GM23338 (cell line): Measurements from ENCODE around the gene FAM174A. TPM values are rescaled to one million over a fixed set of nuclear protein-coding genes. Genes with fewer than 3 reads are reported as not detected.
A peak's percentile ranks its signal among the peaks of the same experiment; 100 is the strongest.

Source experiments
- ATAC-seq: fragments of 200-7000 bp; cut with Tn5 transposase; 3 replicates; pipeline ENCODE4 v1.9.1; 2020
- DNase-seq: peaks from one replicate; pipeline ENCODE4 v3.0.0-alpha.2; 2015; ENCODE audit warnings: low spot score
- H2AFZ ChIP-seq: fragments of 200-600 bp; sonication (generic); 2 replicates; pipeline ENCODE4 v1.8.0; 2016; ENCODE audit warnings: antibody characterized with exemption, mild to moderate bottlenecking, moderate library complexity
- H3F3A ChIP-seq: fragments of 200-600 bp; sonication (generic); replicated peaks from 2 replicates; pipeline ENCODE4 v1.8.0; 2017; ENCODE audit warnings: antibody characterized with exemption, mixed run types, low read depth
- H3K27ac ChIP-seq: fragments of 200-600 bp; sonication (generic); 2 replicates; pipeline ENCODE4 v1.6.1; 2016; ENCODE audit warnings: low read depth
- H3K27me3 ChIP-seq: fragments of 200-600 bp; sonication (generic); 2 replicates; pipeline ENCODE4 v1.8.0; 2016; ENCODE audit warnings: mild to moderate bottlenecking, mixed run types, moderate library complexity; ENCODE audit not compliant: insufficient read depth
- H3K36me3 ChIP-seq: fragments of 200-600 bp; sonication (generic); 2 replicates; pipeline ENCODE4 v1.8.0; 2016; ENCODE audit warnings: mild to moderate bottlenecking; ENCODE audit not compliant: insufficient read depth
- H3K4me1 ChIP-seq: fragments of 200-600 bp; sonication (generic); 2 replicates; pipeline ENCODE4 v1.8.0; 2016; ENCODE audit warnings: mild to moderate bottlenecking, moderate library complexity; ENCODE audit not compliant: insufficient read depth
- H3K4me2 ChIP-seq: fragments of 200-600 bp; sonication (generic); 2 replicates; pipeline ENCODE4 v1.7.1; 2017; ENCODE audit warnings: mixed run types
- H3K4me3 ChIP-seq: fragments of 200-600 bp; sonication (generic); 2 replicates; pipeline ENCODE4 v1.6.1; 2016; ENCODE audit warnings: mixed run types
- H3K79me2 ChIP-seq: fragments of 200-600 bp; sonication (generic); replicated peaks from 2 replicates; pipeline ENCODE4 v1.8.0; 2017; ENCODE audit warnings: mild to moderate bottlenecking; ENCODE audit not compliant: insufficient read depth
- H3K9me2 ChIP-seq: fragments of 200-600 bp; sonication (generic); 2 replicates; pipeline ENCODE4 v1.8.0; 2017; ENCODE audit not compliant: insufficient read depth
- H4K20me1 ChIP-seq: fragments of 200-600 bp; sonication (generic); replicated peaks from 2 replicates; pipeline ENCODE4 v1.8.0; 2017; ENCODE audit warnings: mild to moderate bottlenecking; ENCODE audit not compliant: insufficient read depth
- H3K27ac Mint-ChIP-seq: 2 replicates; pipeline ENCODE4 v1.8.0; 2020; ENCODE audit warnings: inconsistent platforms, mild to moderate bottlenecking, moderate library complexity, mixed read lengths
- H3K27me3 Mint-ChIP-seq: 3 replicates; pipeline ENCODE4 v1.8.0; 2022; ENCODE audit warnings: low read depth, mild to moderate bottlenecking, moderate library complexity, mixed read lengths, inconsistent platforms; ENCODE audit not compliant: insufficient read depth, poor library complexity
- H3K36me3 Mint-ChIP-seq: 3 replicates; pipeline ENCODE4 v1.8.0; 2021; ENCODE audit warnings: low read depth, mild to moderate bottlenecking, inconsistent platforms, moderate library complexity, mixed read lengths
- H3K4me1 Mint-ChIP-seq: 3 replicates; pipeline ENCODE4 v1.8.0; 2020; ENCODE audit warnings: mild to moderate bottlenecking, inconsistent platforms, mixed read lengths
- H3K4me3 Mint-ChIP-seq: 3 replicates; pipeline ENCODE4 v1.8.0; 2021; ENCODE audit warnings: moderate library complexity, mild to moderate bottlenecking, inconsistent platforms, mixed read lengths
- H3K9me3 Mint-ChIP-seq: 3 replicates; pipeline ENCODE4 v1.8.0; 2020; ENCODE audit warnings: moderate library complexity, mild to moderate bottlenecking, inconsistent platforms, mixed read lengths
- CREB1 ChIP-seq: fragments of 250-450 bp; sonication (Bioruptor Pico); IDR thresholded peaks from 2 replicates; pipeline ENCODE4 v1.5.0; 2020; ENCODE audit warnings: low read depth, mild to moderate bottlenecking, moderate library complexity
- CTCF ChIP-seq, 2 experiments: fragments of 200-600 bp in 1 of 2; sonication (generic) in 1 of 2; conservative IDR thresholded peaks; 2 replicates each; pipeline versions ENCODE4 v1.5.1 to v1.6.1; 2016 to 2017; ENCODE audit warnings: antibody characterized with exemption in 2 of 2, low read depth in 2 of 2, mild to moderate bottlenecking in 2 of 2, moderate library complexity in 1 of 2
- EZH2 ChIP-seq: fragments of 200-600 bp; sonication (generic); IDR thresholded peaks from one replicate; pipeline ENCODE4 v1.8.0; 2017; ENCODE audit warnings: antibody characterized with exemption, mild to moderate bottlenecking, low read depth; ENCODE audit not compliant: unreplicated experiment
- EZH2phosphoT487 ChIP-seq: fragments of 200-600 bp; sonication (generic); IDR thresholded peaks from one replicate; pipeline ENCODE4 v1.8.1; 2018; ENCODE audit warnings: antibody characterized with exemption; ENCODE audit not compliant: unreplicated experiment
- JUNB ChIP-seq: IDR thresholded peaks from one replicate; pipeline ENCODE4 v1.6.1; 2016; ENCODE audit warnings: antibody characterized with exemption; ENCODE audit not compliant: unreplicated experiment
- NANOG ChIP-seq: IDR thresholded peaks from 2 replicates; pipeline ENCODE4 v1.6.1; 2016; ENCODE audit warnings: antibody characterized with exemption, borderline replicate concordance
- POLR2AphosphoS5 ChIP-seq: IDR thresholded peaks from 2 replicates; pipeline ENCODE4 v1.6.1; 2016; ENCODE audit warnings: antibody characterized with exemption, low read depth
- REST ChIP-seq: IDR thresholded peaks from one replicate; pipeline ENCODE4 v1.6.1; 2018; ENCODE audit warnings: antibody characterized with exemption; ENCODE audit not compliant: unreplicated experiment
- STAT1 ChIP-seq: IDR thresholded peaks from one replicate; pipeline ENCODE4 v1.6.1; 2016; ENCODE audit warnings: antibody characterized with exemption; ENCODE audit not compliant: unreplicated experiment
- ZNF114 ChIP-seq: fragments of 250-450 bp; sonication (Bioruptor Pico); IDR thresholded peaks from 2 replicates; pipeline ENCODE4 v1.5.0; 2020; ENCODE audit warnings: mild to moderate bottlenecking, moderate library complexity
- ZNF331 ChIP-seq: fragments of 250-450 bp; sonication (Bioruptor Pico); IDR thresholded peaks from 2 replicates; pipeline ENCODE4 v1.5.0; 2020; ENCODE audit warnings: low read depth, mild to moderate bottlenecking, moderate library complexity
- ZNF462 ChIP-seq: fragments of 250-450 bp; sonication (Bioruptor Pico); IDR thresholded peaks from 2 replicates; pipeline ENCODE4 v1.5.0; 2020; ENCODE audit warnings: mild to moderate bottlenecking, moderate library complexity
- polyA plus RNA-seq: library from polyadenylated mRNA; unstranded; fragments of >200 nt; fragmentation: Nextera tagmentation; extraction: Ambion mirVana; gene quantifications from 2 replicates; pipeline ENCODE4 v1.2.1, GENCODE V29; 2016
- total RNA-seq: library from RNA; depleted of rRNA; stranded (reverse); fragments of >200 nt; shearing (Covaris generic); gene quantifications from 2 replicates; pipeline ENCODE4 v1.2.3, GENCODE V29; 2014
- TF ChIP-seq, protein P1 (sequence below): IDR thresholded peaks from 2 replicates; pipeline ENCODE4 v1.6.1; 2016; ENCODE audit warnings: antibody characterized with exemption

FAM174A gene
- total and polyA plus RNA-seq, 2 experiments from 2014 or later, result 5.6 to 9.5 TPM

- TF ChIP-seq ZNF462 (no peak), EZH2phosphoT487 (no peak), POLR2AphosphoS5 (no peak)
These were observed 18.0 kb downstream of the FAM174A start (continued) for GRCh38 chr5:100553209-100553608.

DNA sequence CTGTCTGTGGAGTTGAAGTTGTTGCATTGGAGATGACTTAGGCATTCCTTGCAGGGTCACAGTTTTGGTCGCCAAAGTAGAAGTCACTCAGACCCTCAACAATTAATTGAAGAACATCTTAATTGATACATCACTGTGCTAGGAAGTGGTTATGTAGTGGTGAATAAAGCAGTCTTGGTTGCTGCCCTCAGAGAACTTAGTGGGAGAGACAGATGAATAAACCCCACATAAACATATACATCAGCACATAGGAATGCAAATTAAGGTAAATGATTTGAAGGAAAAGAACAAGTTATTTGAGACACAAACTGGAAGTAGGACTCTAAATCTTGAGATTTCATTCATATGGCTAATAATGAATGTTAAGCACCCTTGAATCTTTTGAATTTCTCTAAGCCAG, 25.7 kb downstream of the FAM174A start:
- Mint-ChIP-seq H3K36me3 (no peaks in the 10 kb centered on the region), H3K4me1 (peaks cover 7% of the 10 kb centered on the region; the same call in 2 of the 3 replicates), H3K27ac (peak overlapping the region; percentile 43; the same call in 1 of the 2 replicates), H3K27me3 (no peaks in the 10 kb centered on the region), H3K9me3 (peaks cover 3% of the 10 kb centered on the region; the same call in 2 of the 3 replicates), H3K4me3 (no peak overlapping the region)
- Histone ChIP-seq H2AFZ (no peak overlapping the region), H3K27me3 (no peaks in the 10 kb centered on the region), H4K20me1 (0 out of 2 replicates have a peak, but pooled peaks cover 5% of the 10 kb centered on the region), H3K4me3 (no peak overlapping the region), H3K27ac (no peak overlapping the region), H3F3A (no peaks in the 10 kb centered on the region), H3K36me3 (no peaks in the 10 kb centered on the region), H3K79me2 (no peaks in the 10 kb centered on the region), H3K9me2 (no peaks in the 10 kb centered on the region), H3K4me2 (no peak overlapping the region; the same call in 1 of the 2 replicates), H3K4me1 (peaks cover 11% of the 10 kb centered on the region)
- no peak for ATAC-seq
- DNase-seq, result no peak
- TF ChIP-seq NANOG (no peak), CREB1 (CRISPR knock-in tag) (no peak), POLR2AphosphoS5 (no peak), REST (no peak), ZNF114 (CRISPR knock-in tag) (no peak), EZH2 (no peak), STAT1 (no peak), EZH2phosphoT487 (no peak), JUNB (no peak), ZNF331 (CRISPR knock-in tag) (no peak), CTCF (conservative IDR thresholded peaks at IDR 0.05; ENCODE audit: low read depth in 2 of 2) (no peak)
- TF ChIP-seq, protein P1, sequence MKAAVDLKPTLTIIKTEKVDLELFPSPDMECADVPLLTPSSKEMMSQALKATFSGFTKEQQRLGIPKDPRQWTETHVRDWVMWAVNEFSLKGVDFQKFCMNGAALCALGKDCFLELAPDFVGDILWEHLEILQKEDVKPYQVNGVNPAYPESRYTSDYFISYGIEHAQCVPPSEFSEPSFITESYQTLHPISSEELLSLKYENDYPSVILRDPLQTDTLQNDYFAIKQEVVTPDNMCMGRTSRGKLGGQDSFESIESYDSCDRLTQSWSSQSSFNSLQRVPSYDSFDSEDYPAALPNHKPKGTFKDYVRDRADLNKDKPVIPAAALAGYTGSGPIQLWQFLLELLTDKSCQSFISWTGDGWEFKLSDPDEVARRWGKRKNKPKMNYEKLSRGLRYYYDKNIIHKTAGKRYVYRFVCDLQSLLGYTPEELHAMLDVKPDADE, result no peak
